HG03432 (cell line): ENCODE measurements around the gene CPB2.

Experiments used
- ATAC-seq: cut with Tn5 transposase; IDR thresholded peaks from one replicate; pipeline ENCODE4 v1.9.1; 2021; ENCODE audit warnings: mild to moderate bottlenecking, moderate library complexity; ENCODE audit not compliant: unreplicated experiment

Gene CPB2

GRCh38 chr13:46127358-46128023, 22.7 kb upstream of the CPB2 start:
- ATAC-seq: no peak

DNA sequence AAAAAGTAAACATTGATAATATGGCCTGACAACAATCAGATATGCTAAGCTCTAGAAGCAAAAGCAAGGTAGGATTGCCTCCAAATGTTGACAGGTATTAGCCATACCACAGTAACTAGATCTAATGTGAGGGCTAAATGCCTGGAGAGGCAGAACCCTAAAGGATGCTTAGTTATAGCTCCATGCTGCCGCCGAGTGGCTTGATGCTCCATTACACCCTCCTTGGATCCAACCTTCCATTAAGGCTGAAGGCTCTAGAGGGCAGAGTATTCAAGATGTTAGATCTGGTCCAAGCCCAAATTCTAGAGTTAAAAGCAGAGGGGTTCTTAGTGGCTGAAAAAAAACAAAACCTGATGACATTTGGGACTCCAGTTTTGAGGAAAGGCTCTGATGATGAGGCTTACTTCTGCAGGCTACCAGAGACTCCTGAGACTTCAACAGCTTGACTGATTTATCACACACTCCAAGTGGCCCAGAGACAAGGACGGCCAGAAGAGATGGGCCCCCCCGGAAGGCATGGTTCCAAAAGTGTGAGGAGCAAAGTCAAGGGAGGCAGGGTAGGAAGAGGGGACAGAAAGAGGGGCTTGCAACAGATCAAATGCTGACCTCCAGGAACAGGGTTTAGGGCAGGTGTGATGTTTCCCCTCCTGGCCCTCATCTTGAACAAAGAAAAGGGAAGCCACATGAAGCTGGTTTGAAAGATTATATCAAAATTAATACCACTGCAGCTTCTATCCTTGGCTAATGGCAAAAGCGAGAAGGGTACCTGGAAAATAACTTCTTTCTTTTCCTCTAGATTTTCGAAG, 21.9 kb upstream of the CPB2 start:
- ATAC-seq: peak; percentile 73

GRCh38 chr13:46126056-46126455, 21.2 kb upstream of the CPB2 start:
- no peak for ATAC-seq

- no peak for ATAC-seq
Measured at GRCh38 chr13:46124967-46125933, 20.4 kb upstream of the CPB2 start.

- ATAC-seq: no peak
Measured at GRCh38 chr13:46124531-46124966, 19.7 kb upstream of the CPB2 start.

GRCh38 chr13:46122304-46122703, 17.5 kb upstream of the CPB2 start:
- no peak for ATAC-seq

GRCh38 chr13:46121597-46122163, 16.8 kb upstream of the CPB2 start:
- ATAC-seq: no peak

GRCh38 chr13:46121033-46121432, 16.2 kb upstream of the CPB2 start:
- no peak for ATAC-seq

DNA sequence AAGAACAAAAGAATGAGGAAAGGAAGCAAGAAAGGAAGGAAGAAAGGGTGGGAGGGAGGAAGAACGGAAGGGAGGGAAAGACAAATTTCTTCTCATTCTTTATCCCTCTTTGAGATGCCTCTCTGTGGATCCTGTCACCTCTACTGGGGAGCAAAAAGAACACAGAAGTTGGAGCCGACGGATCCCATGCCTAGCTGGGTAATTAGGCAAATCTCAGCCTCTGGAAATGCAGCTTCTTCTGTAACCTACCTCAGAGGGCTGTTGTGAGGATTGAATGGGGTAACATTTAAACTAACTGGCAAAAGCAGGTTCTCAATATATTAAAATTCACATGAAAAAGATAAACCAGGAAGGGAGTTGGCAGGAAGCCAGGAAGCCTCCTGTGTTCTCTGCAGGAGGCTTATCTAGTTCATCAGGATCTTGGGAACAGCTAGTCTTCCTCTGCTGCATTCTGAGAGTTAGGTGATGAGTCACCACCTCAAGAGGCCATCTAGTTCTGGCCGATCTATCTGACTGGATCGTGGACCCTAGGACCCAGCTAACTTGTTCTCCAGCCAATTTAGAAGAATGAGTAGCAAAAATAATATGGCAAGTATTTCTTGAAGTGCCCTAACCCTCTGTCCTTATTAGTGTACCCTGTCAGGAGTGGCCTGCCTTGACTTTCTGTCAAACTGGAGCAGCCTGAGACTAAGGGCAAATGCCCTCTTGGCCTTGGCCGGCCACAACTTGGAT, 15.2 kb upstream of the CPB2 start:
- ATAC-seq: no peak

GRCh38 chr13:46116653-46117502, 12.0 kb upstream of the CPB2 start:
- no peak for ATAC-seq

- ATAC-seq: no peak
Measured at GRCh38 chr13:46114613-46115012, 9.8 kb upstream of the CPB2 start.

DNA sequence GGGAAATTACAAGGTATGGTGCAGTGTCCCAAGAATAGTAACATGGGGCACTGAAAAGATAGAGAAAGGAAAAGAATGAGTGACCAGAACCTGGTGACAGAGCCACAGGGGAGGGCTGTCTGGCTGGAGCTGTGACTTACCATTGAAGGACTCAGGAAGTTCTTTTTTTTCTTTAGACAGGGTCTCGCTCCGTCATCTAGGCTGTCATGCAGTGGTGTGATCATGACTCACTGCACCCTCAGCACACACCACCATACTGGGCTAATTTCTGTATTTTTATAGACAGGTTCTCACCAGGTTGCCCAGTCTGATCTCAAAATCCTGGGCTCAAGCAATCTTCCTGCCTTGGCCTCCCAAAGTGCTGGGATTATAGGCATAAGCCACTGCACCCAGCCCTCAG, 8.8 kb upstream of the CPB2 start:
- no peak for ATAC-seq

GRCh38 chr13:46111151-46111550, 6.3 kb upstream of the CPB2 start:
- ATAC-seq: no peak

DNA sequence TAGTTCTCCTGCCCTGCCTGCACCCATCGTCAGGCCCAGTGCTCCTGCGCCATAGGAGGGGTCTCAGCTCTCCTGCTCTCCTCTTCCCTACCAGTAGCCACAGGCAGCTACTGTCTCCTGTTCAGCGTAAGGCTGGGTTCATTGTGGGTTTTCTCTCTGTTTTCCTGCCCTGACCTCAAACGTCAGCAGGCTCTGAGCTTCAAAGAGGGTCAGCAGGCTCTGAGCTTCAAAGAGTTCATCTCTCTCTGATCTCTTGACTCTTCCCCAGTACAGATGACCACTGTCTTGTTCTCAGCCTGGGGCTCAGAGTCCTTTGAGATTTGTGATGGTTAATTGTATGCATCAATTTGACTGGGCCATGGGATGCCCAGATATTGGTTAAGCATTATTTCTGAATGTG, 4.6 kb upstream of the CPB2 start:
- no peak for ATAC-seq

- no peak for ATAC-seq
Measured at GRCh38 chr13:46106839-46107371, 2.1 kb upstream of the CPB2 start.

DNA sequence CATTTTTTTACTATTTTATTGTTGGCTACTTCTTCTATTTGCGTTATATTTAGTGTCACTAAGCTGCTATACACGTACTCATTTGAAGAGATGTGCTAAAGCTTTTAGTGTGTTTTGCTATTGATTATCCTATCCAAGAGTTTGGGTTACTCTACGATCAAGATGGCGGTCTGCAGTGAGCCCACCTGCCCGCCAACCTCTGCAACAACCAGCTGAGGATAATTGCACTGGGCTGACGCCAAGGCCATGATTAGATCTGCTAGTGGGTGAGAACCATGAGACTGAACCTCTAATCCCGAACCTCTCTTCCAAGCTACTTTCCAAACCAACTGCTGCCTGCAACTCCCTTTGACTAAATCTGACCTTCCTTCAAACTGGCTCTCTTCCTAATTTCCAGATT, 1.8 kb downstream of the CPB2 start:
- no peak for ATAC-seq

- ATAC-seq: no peak
Measured at GRCh38 chr13:46102255-46102605, 2.6 kb downstream of the CPB2 start.

DNA sequence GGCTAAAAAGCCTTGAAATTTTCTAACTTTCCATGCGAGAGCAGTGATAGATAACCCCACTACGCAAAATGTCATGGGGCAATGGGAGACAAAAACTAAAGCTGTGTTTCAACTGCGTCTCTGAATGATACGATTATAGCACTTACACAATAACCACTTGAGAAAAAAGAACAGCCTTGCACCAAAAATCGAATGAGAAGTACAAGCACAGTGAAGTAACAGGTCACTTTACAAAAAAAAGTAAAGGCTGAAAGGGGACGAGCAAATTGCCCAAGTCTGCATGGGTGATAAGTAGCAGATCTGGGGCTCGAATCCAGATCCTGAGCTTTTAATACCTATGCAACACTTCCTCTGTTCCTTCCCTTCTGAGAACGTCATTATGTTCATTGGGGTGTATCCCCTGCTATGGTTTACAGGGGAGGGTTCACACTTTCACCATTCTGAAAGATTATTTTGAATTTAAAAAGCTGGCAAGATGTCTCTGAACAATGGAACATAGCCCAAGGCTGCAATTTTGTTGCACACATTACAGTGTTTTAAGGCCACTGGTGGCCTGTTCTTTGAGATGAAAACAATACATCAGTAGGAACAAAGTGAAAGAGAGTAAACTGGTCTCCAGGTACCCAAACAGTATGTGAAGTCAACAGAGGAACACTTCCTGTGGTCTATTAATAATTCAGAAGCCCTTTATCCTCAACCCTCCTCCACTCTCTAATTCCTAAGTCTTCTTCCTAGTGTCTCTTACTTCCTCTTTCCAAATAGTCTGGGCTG, 3.2 kb downstream of the CPB2 start:
- peak; percentile 46 for ATAC-seq
